H4 (cell line): ENCODE results near the gene LRRC61. TPM values are rescaled to one million over a fixed set of nuclear protein-coding genes. Genes with fewer than 3 reads are reported as not detected.

Experiments used
- DNase-seq: peaks from one replicate; pipeline ENCODE4 v3.0.0-alpha.2; 2015; ENCODE audit warnings: low spot score
- total RNA-seq: library from RNA; depleted of rRNA; stranded (reverse); fragments of >200 nt; shearing (Covaris generic); gene quantifications from 2 replicates; pipeline ENCODE4 v1.2.3, GENCODE V29; 2014

Gene LRRC61
- total RNA-seq, 1 experiment from 2014 or later, result not detected

DNA sequence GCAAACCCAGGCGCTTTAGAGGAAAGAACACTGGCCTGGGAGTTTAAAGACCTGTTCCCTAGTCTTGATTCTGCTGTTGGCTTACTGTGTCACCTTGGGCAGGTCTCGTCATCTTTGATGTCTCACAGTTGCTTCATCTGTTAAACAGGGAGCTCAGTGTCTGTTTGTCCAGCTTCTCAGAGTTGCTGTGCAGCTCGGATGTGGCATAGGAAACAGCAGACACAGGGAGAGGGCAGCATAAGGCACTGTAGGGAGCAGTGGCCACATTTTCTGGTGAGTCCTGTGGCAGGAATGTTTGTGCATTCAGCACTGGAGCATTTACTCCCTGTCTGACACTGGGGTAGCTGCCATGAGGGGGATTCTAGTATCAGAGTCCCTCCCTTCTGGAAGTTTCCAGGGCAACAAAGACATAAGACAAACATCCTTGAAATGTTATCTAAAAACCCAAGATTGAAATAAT is 47.5 kb downstream of the LRRC61 start:
- no peak for DNase-seq

DNA sequence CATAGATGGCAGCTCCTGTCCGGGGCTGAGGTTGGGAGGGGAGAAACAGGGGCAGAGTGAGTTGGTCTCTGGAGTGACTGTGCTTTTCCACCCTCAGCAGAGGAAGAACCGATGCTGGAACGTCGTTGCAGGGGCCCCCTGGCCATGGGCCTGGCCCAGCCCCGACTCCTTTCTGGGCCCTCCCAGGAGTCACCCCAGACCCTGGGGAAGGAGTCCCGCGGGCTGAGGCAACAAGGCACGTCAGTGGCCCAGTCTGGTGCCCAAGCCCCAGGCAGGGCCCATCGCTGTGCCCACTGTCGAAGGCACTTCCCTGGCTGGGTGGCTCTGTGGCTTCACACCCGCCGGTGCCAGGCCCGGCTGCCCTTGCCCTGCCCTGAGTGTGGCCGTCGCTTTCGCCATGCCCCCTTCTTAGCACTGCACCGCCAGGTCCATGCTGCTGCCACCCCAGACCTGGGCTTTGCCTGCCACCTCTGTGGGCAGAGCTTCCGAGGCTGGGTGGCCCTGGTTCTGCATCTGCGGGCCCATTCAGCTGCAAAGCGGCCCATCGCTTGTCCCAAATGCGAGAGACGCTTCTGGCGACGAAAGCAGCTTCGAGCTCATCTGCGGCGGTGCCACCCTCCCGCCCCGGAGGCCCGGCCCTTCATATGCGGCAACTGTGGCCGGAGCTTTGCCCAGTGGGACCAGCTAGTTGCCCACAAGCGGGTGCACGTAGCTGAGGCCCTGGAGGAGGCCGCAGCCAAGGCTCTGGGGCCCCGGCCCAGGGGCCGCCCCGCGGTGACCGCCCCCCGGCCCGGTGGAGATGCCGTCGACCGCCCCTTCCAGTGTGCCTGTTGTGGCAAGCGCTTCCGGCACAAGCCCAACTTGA is 48.2 kb downstream of the LRRC61 start:
- DNase-seq, result no peak

DNA sequence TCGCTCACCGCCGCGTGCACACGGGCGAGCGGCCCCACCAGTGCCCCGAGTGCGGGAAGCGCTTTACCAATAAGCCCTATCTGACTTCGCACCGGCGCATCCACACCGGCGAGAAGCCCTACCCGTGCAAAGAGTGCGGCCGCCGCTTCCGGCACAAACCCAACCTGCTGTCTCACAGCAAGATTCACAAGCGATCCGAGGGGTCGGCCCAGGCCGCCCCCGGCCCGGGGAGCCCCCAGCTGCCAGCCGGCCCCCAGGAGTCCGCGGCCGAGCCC is 48.8 kb downstream of the LRRC61 start:
- DNase-seq, result no peak

DNA sequence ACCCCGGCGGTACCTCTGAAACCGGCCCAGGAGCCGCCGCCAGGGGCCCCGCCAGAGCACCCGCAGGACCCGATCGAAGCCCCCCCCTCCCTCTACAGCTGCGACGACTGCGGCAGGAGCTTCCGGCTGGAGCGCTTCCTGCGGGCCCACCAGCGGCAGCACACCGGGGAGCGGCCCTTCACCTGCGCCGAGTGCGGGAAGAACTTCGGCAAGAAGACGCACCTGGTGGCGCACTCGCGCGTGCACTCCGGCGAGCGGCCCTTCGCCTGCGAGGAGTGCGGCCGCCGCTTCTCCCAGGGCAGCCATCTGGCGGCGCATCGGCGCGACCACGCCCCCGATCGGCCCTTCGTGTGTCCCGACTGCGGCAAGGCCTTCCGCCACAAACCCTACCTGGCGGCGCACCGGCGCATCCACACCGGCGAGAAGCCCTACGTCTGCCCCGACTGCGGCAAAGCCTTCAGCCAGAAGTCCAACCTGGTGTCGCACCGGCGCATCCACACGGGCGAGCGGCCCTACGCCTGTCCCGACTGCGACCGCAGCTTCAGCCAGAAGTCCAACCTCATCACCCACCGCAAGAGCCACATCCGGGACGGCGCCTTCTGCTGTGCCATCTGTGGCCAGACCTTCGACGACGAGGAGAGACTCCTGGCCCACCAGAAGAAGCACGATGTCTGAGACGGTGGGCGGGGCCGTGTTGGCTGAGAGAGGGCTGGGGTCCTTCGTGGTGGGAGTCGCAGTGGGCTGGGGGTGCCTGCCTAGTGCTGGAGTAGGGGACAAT is 49.3 kb downstream of the LRRC61 start:
- DNase-seq, result no peak

DNA sequence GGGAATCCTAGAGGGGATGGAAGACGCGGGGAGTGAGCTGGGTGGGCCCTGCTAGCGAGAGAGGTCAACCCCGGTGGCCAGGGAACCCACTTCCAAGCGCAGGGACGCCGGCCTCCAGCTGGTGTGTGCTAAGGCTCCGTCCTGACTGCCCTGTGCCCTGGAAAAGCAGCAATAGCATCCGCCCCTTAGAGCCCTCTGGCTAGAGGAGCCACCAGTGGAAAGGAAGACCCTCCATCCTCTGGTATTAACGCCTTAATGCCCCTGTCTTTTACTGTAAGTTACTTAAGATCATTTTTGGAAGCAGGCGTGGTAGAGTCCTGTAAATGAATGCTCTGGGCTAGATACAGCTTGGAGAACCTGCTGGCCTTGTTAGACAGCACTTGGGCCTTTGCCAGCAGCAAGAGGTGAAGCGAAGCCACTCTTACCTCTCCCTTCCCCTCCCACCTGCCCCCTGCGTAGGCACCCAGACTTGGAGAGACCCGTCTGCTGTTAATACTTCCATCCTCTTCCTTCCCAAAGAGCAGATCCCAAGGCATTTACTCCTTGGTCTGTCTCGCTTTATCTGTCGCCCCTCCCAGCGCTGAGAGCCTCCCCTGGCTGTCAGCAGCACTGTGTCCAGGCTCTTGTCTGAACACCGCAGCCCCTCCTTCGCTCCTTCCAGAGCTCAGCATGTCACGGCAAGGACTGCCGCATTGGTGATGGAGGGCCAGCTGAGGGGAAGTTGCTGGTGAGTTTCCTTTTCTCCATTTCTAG is 50.1 kb downstream of the LRRC61 start:
- DNase-seq, result no peak

DNA sequence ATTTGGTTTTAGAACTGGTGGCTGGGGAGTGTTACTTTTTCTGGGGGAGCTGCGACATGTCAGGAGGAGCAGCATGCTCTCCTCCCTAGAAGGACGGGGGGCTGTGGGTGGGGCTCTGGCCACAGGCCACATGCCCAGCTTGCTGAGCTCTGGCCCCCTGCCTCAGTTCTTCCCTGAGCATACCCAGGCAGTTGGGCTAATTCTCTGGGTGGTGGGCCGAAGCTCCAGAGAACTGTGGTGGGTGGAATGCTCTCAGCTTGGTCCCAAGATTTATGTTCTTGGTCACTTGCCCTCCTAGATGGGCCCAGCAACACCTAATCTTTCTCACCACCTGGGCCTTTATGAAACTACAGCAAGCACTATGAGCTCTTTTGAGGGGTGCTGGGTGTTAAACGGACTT is 50.9 kb downstream of the LRRC61 start:
- DNase-seq, result no peak

DNA sequence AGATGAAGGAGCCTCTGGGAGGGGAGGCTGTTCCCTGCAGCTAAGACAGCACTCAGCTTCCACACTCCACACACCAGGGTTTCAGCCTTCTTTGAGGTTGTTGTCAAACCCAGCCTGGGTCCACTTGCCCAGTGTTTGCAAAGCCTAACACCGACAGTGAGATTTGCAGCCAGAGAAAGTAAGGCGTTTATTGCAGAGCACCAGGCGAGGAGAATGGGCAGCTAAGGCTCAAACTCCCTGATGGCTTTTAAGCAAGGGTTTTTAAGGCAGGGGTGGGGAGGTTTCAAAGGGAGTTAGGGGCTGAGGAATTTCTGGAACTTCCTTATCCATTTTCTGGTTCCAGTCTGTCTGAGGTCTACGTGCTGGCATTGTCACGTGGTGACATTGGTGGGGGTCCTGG is 51.3 kb downstream of the LRRC61 start:
- no peak for DNase-seq

DNA sequence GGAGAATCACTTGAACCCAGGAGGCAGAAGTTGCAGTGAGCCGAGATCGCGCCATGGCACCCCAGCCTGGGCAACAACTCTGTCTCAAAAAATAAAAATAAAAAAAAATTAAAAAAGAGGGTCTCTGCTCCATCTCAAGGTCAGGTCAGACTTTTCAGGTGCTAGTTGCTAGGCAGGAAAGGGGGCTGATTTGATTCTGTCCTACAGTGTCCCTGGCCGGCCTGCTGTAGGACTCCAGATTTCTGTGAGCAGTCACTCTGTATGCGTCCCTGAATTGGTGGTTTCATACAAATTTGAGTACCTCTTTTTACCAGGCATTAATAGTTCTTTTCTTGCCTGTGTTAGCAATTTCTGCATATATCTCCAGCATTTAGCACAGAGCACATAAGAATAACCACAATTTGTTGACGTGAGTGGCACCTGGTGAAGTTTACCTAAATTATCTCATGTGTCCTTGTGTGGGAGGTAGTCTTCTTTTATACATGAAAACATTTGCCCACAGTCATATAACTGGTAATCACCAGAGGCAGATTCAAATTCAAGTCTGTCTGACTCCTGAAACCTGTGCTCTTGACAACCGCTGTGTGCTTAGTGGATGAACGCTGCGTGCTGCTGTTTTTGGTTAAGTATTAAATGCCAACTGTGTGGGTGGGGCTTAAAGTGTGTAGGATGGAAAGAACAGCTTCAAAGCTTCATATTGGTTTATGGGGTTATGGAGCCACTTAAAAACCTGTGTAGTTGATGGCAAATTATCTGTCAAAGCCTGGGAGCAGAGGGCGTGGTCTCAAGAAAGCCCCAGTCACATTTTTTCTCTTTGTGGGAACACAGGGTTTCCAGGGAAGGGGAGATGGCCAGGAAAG is 52.7 kb downstream of the LRRC61 start:
- DNase-seq, result no peak

DNA sequence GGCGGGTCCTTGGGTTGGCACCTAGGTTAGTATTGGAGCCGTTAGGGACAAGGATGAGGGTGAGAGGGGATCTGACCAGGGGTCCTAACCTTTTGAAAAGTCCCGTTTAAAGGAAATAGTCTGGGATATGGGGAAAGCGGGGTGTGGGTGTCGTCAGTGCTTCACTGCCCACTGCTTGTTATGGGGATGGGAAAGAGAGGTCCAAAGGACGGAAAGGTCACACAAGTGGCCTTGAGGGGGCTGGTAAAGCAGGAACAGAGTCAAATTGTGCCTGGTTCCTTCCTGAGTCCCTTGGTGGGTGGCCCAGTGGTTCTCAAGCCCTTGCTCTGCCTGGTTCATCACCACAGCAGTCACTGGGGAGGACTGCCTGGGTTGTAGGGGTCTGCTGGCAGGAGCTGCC is 53.4 kb downstream of the LRRC61 start:
- no peak for DNase-seq

DNA sequence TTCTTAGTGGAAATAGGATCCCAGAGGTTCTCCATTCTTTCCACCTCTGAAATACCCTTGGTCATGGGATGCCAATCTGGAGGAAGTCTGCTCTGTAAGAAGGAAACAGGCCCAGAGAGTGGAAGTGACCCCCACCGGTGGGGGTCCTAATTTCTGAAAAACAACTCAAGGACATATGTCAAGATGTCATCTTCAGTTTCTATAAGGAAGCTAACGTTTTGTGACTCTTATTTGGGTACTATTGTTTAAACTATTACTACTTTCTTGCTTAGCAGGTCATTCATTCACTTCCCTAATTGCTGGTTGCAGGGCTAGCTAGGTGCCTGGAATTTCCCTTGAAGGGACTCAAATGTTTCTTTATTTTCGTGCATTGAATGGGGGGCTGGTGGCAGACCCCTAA is 54.0 kb downstream of the LRRC61 start:
- no peak for DNase-seq

DNA sequence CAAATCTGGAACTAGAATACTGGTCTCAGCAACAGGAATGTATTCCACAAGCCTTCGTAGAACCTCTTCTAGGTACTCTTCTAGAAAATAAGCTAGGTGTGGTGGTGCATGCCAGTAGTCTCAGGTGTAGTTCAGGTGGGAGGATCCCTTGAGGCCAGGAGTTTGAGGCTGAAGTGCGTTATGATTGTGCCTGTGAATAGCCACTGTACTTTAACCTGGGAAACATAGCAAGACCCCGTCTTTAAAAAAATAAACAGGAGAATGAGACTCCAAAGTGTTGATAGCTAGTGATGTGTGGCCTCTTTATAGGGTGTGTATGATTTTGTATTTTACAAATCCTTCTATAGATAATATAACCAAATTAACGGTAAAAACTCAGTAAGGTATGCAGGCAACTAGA is 54.5 kb downstream of the LRRC61 start:
- DNase-seq, result no peak

DNA sequence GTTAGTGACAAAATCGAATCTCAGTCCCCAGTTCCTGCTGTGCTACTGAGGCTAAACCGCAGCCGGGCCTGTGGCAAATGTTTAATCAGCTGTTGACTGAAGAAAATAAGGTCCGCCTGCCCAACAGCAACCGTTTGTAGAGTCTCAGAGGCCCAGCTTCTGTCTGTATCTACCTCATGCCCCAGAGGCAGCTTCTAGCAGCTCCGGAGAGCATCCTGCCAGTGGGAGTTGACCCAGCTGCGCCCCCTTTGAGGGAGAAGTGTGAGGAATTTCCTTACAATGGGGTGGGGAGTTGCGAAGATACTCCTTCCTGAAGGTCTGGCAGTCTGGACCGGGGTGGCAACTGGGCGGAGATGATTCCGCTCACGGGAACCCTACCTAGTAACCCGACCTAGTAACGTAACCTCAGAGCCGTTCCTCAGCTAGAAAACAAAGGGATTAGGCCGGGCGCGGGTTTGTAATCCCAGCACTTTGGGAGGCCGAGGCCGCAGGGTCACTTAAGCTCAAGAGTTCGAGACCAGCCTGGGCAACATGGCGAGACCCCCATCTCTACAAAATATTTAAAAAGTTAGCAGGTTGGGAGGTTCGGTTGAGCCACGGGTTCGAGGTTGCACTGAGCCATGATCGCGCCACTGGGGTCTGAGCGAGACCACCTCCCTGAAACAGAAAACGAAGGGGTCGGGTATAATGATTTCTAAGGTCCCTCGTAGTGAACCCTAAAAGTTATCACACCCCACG is 55.1 kb downstream of the LRRC61 start:
- peak; percentile 87 for DNase-seq

DNA sequence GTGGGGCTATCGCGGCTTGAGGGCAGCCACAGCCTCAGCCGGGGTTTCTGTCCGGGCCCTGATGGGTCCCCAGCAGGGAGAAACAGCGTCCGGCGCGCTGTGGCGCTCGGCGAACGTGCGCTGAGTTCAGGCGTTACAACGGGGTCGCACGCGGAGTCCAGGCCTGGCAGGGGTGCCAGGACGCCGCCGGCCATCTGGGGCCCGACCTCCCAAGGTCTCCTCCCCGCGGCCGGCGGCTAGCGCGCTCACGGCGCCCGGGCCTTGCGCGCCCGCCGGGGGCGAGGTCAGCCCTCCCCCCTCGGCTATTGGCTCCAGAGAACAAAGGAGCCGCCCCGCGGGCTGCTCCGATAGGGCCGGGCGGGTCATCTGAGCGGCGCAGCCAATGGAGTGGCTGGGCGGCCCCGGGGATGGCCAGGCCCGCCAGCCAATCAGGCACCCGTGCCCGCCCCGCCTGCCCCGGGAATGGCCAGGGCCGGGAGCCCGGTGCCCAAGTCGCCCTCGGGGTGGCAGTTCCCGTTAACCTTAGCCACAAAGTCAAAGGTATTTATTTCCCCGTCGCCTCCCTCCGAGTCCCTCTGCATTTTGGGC is 55.8 kb downstream of the LRRC61 start, which contains the start of gene ZNF775:
ZNF775 (plus strand) TSS at position 478 of the 588 bp plus-strand sequence. CDS start 9,141 bp downstream, outside the sequence.
- DNase-seq, result peak; percentile 88

DNA sequence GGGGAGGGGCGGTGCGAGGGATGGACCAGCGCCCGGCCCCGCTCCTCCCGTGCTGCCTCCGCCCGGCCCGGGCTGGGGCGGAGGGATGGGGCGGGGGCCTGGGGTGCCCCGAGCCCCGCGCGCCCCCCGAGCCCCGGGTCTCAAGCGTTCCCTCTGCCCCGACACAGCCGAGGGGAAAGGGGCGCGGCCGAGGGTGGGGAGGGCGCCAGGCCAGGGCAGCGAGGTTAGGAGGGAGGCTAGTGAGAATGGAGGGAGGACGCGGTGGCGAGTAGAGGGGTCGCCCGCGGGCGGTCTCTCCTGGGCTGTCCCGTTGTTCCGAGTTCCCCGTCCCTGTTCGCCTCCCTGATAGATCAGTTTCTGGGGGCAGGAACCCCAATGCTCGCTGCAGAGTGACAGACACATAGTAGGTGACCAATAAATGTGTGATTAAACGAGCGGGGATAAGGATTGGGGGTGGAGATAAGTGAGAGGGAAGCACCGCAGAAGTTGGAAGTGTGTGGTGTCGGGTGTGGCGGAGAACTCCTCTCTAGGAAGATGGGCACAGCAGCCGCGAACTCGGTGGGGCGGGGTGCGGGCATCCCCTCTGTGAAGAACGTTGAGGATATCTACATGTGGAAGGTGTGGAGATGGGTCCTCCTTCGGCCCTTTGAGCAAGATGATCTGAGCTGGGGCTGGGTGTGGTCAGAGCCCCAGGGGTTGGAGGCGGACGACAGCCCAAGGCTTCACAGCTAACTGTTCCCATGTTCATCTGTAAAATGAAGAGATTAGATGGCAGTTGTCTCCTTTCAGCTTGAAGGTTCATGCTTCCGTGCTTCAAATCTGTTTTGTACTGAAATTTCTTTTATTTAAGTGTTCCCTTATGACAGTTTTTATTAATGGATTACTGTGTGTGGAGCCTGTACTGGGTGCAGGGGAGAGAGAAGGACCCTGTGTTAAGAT is 56.6 kb downstream of the LRRC61 start:
- no peak for DNase-seq

DNA sequence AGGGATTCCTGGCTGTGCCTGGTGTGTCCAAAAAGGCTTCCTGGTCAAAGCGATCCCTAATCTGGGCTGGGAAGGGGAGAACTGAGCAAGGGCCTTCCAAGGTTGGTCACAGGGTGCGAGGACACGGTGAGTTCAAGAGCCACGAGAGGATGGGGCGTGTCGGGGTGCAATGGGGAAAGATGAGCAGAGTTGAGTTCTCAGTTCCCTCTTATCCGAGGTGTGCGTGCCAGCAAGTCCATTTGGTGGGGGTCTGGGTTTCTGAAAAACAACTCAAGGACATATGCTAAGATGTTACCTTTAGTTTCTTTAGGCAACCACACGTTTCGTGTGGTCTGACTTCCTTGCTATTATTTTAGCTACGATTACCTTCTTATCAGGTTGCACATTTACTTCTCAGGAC is 57.3 kb downstream of the LRRC61 start:
- DNase-seq, result no peak

DNA sequence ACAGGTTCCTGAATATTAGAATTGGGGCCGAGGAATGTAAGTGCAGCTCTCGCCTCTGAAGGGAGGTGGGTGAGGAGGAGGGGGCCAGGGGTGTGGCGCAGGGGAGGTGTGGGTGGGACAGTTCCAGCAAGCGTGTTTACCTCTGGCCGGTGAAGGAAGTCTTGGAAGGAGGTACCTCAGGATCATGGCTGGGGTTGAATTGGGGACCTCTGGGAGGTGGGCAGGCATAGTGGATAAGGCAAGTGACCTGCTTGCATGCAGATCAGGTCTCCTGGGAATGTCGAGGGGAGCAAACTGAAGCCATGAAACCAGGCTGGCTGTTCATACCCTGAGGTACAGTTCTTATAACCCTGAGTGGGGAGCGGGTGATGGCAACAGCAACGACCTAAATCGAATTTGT is 57.9 kb downstream of the LRRC61 start:
- no peak for DNase-seq

DNA sequence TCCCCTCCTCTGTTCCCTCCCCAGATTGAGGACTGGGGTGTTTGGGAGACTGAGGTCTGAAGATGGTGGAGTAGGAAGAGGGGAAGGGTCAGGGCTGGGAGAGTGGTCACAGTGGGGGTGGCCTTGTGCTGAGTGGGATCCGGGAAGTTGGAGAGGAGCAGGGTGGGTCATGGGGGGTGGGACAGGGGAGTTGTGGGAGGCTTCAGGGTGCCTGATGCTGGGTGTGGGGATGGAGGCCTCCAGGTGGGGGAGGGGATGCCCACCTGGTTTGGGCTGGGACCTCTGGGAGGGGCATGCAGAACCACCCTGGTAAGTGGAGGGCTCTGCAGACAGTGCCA is 58.6 kb downstream of the LRRC61 start:
- no peak for DNase-seq

DNA sequence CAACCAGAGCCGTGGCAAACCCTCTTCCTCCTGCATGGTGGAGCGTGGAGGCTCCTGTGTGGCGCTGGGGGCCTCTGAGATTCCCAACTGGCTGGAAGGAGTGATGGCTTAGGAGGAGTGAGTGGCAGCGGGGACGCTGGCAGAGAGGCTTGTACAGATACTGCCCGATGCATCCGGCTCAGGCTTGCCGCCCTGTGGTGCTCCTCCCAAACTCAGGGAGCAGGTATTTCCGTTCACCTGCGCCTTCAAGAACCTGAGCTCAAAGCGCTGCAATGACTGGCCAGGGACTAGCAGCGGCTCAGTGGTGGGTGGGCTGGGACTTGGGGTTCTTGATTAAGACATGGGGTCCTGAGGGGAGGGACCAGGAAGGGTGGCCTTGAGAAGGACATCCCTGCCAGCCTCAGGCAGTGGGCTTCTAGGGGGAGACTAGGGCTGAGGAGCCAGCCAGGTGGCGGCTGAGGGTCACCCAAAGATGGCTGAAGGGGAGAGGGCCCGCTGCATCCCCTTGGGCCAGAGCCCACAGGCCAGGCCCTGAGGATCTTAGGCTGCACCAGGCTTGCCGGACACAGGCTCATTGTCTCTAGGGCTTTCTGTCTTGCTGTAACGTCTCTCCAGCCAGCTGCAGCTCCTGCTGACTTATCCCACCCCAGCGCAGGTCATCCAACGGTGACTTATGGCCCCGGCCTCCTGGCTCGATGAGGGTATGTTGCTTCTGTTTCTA is 59.1 kb downstream of the LRRC61 start:
- DNase-seq, result no peak

DNA sequence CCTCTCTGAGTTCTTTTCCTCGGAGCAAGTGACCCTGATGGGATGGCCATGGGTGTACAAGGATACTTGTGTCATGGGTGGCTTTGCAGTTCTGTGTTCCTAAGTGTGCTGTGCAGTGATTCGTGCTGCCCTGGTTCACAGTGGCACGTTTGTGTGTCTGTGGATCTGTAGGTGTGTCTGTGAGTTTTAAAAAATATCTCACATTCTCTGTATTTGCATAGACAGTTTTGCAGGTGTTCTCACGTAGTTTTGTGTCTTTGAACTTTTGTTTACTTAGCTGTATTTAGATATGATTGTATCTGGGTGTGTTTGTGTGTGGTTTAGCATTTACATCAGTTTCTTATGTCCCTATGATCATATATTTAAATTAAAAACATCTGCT is 59.7 kb downstream of the LRRC61 start:
- DNase-seq, result no peak
